Measurements from ENCODE around the gene AMIGO3. TPM values are rescaled to one million over a fixed set of nuclear protein-coding genes. Genes with fewer than 3 reads are reported as not detected.
A peak's percentile ranks its signal among the peaks of the same experiment; 100 is the strongest.

Gene AMIGO3
- total RNA-seq, 2 experiments from 2014 or later: 0.82 to 1.3 TPM

GRCh38 chr3:49727154-49727923 is 7.9 kb upstream of the AMIGO3 start:
- Mint-ChIP-seq H3K27me3 (no peaks in the 10 kb centered on the region), H3K4me3 (no peak overlapping the region), H3K4me1 (ENCODE audit: low read depth) (peaks cover 23% of the 10 kb centered on the region), H3K36me3 (ENCODE audit: low read depth) (peaks cover 53% of the 10 kb centered on the region), H3K27ac (no peak overlapping the region), H3K9me3 (no peaks in the 10 kb centered on the region)
- ATAC-seq (ENCODE audit: poor library complexity) (no peak), DNase-seq (no peak)
- ChIA-PET POLR2A (no interaction called here), CTCF (no interaction called here)
- intact Hi-C loops (cut with DNase I, micrococcal nuclease): no loop called here
- Histone ChIP-seq H3K27me3 (ENCODE audit: control insufficient read depth in 1 of 2, insufficient read depth in 2 of 2, low read length in 2 of 2) (no peaks in the 10 kb centered on the region), H3K27ac (ENCODE audit: low read depth in 1 of 2, low read length in 2 of 2) (no peak overlapping the region), H3K9me3 (ENCODE audit: control insufficient read depth in 1 of 2, insufficient read depth in 1 of 2, low read length in 2 of 2) (no peaks in the 10 kb centered on the region), H3K36me3 (ENCODE audit: insufficient read depth, low read length) (peaks cover 40% of the 10 kb centered on the region), H3K4me3 (ENCODE audit: low read length) (no peak overlapping the region), H3K4me1 (ENCODE audit: insufficient read depth, low read length) (peaks cover 22% of the 10 kb centered on the region)
- no peak for TF ChIP-seq CTCF (IDR thresholded peaks at IDR 0.05)

- Mint-ChIP-seq H3K9me3 (no peaks in the 10 kb centered on the region), H3K36me3 (ENCODE audit: low read depth) (peaks cover 43% of the 10 kb centered on the region), H3K4me3 (peak overlapping the region; percentile 42), H3K27me3 (no peaks in the 10 kb centered on the region), H3K27ac (peak overlapping the region; percentile 93), H3K4me1 (ENCODE audit: low read depth) (peaks cover 27% of the 10 kb centered on the region)
- ATAC-seq (ENCODE audit: poor library complexity) (no peak), DNase-seq (peak in 1 of 14 experiments; percentile 13)
- ChIA-PET POLR2A (interaction anchor here (0.6 kb wide), 2 partner anchors 65 to 892 kb away, joined by 3 read pairs; no protein-coding TSS in a partner anchor), CTCF (interaction anchor here (0.8 kb wide), 1 partner anchor 22 kb away, joined by 3 read pairs; no protein-coding TSS in a partner anchor)
- peak overlapping the region in 1 of 2 donors; percentile 96 for H3K27ac ChIP-seq (ENCODE audit: low read depth in 1 of 2, low read length in 2 of 2)
- no peaks in the 10 kb centered on the region for H3K9me3 ChIP-seq (ENCODE audit: control insufficient read depth in 1 of 2, insufficient read depth in 1 of 2, low read length in 2 of 2)
- no peak overlapping the region for H3K4me3 ChIP-seq (ENCODE audit: low read length)
- peaks cover 27% of the 10 kb centered on the region for H3K4me1 ChIP-seq (ENCODE audit: insufficient read depth, low read length)
- peaks cover 40% of the 10 kb centered on the region for H3K36me3 ChIP-seq (ENCODE audit: insufficient read depth, low read length)
- no peaks in the 10 kb centered on the region for H3K27me3 ChIP-seq (ENCODE audit: control insufficient read depth in 1 of 2, insufficient read depth in 2 of 2, low read length in 2 of 2)
- intact Hi-C loops (cut with DNase I, micrococcal nuclease): no loop called here
- TF ChIP-seq CTCF (IDR thresholded peaks at IDR 0.05): no peak
Measured at GRCh38 chr3:49725906-49726681, 6.6 kb upstream of the AMIGO3 start.

- Histone ChIP-seq H3K27me3 (ENCODE audit: control insufficient read depth in 1 of 2, insufficient read depth in 2 of 2, low read length in 2 of 2) (no peaks in the 10 kb centered on the region), H3K27ac (ENCODE audit: low read depth in 1 of 2, low read length in 2 of 2) (peak overlapping the region; percentile 95 to 96), H3K4me1 (ENCODE audit: insufficient read depth, low read length) (peaks cover 31% of the 10 kb centered on the region), H3K36me3 (ENCODE audit: insufficient read depth, low read length) (peaks cover 40% of the 10 kb centered on the region), H3K9me3 (ENCODE audit: control insufficient read depth in 1 of 2, insufficient read depth in 1 of 2, low read length in 2 of 2) (no peaks in the 10 kb centered on the region), H3K4me3 (ENCODE audit: low read length) (peak overlapping the region; percentile 99)
- Mint-ChIP-seq H3K9me3 (no peaks in the 10 kb centered on the region), H3K4me1 (ENCODE audit: low read depth) (peaks cover 37% of the 10 kb centered on the region), H3K36me3 (ENCODE audit: low read depth) (peaks cover 42% of the 10 kb centered on the region), H3K27me3 (no peaks in the 10 kb centered on the region), H3K27ac (peak overlapping the region; percentile 93), H3K4me3 (peak overlapping the region; percentile 98)
- POLR2A ChIA-PET: interaction anchor here (0.6 to 1.3 kb wide), 3 partner anchors 32 to 79 kb away, joined by 3 to 4 read pairs (median 3); partner anchors contain the start of gene INKA1
- DNase-seq (peak in 7 of 14 experiments; percentile 22 to 88 (median 38)), ATAC-seq (ENCODE audit: poor library complexity) (no peak)
- intact Hi-C loops (cut with DNase I, micrococcal nuclease): loop anchor here in 1 of 2 experiments (1.0 kb wide), 1 partner anchor 50 kb away; the partner anchor contains the start of gene APEH
- CTCF ChIA-PET: no interaction called here
- TF ChIP-seq CTCF (IDR thresholded peaks at IDR 0.05): no peak
Measured at GRCh38 chr3:49724586-49724985, 5.1 kb upstream of the AMIGO3 start.

Data from CD4-positive, alpha-beta T cell (primary cell).